ENCODE data around the gene UGT2B10.
"Not testable (repeated sequence)": the region's sequence is repeated elsewhere in the genome, so short reads cannot be mapped to it uniquely, and the experiment has no call there.

DNA sequence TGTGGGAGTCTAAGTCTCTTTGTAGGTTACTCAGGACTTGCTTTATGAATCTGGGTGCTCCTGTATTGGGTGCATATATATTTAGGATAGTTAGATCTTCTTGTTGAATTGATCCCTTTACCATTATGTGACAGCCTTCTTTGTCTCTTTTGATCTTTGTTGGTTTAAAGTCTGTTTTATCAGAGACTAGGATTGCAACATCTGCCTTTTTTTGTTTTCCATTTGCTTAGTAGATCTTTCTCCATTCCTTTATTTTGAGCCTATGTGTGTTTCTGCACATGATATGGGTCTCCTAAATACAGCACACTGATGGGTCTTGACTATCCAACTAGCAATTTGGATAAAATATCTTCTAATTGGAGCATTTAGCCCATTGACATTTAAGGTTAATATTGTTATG, 44.0 kb upstream of the UGT2B10 start:
- TF ChIP-seq POLR2A (IDR thresholded peaks at IDR 0.05; ENCODE audit: low read depth): not testable (repeated sequence)
- TF ChIP-seq, protein P1, sequence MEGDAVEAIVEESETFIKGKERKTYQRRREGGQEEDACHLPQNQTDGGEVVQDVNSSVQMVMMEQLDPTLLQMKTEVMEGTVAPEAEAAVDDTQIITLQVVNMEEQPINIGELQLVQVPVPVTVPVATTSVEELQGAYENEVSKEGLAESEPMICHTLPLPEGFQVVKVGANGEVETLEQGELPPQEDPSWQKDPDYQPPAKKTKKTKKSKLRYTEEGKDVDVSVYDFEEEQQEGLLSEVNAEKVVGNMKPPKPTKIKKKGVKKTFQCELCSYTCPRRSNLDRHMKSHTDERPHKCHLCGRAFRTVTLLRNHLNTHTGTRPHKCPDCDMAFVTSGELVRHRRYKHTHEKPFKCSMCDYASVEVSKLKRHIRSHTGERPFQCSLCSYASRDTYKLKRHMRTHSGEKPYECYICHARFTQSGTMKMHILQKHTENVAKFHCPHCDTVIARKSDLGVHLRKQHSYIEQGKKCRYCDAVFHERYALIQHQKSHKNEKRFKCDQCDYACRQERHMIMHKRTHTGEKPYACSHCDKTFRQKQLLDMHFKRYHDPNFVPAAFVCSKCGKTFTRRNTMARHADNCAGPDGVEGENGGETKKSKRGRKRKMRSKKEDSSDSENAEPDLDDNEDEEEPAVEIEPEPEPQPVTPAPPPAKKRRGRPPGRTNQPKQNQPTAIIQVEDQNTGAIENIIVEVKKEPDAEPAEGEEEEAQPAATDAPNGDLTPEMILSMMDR (IDR thresholded peaks at IDR 0.05): not testable (repeated sequence)
